Astrocyte (in vitro differentiated cells and primary cell): ENCODE results near the gene MAP3K6. TPM values are rescaled to one million over a fixed set of nuclear protein-coding genes. Genes with fewer than 3 reads are reported as not detected.
A peak's percentile ranks its signal among the peaks of the same experiment; 100 is the strongest.

Experiments used
- DNase-seq: peaks from one replicate; pipeline ENCODE4 v3.0.0-alpha.2; 2010; ENCODE audit warnings: low read depth
- FAIRE-seq: peaks from 2 replicates; lab custom pipeline; 2011; peaks lifted over from hg19 to GRCh38; lab: Jason Lieb, UNC
- H2AFZ ChIP-seq: 2 replicates; pipeline ENCODE4 v1.6.0; 2012; ENCODE audit warnings: low read depth, low read length, inconsistent platforms
- H3K27ac ChIP-seq: 2 replicates; pipeline ENCODE4 v1.5.1; 2011; ENCODE audit warnings: low read depth, low read length, inconsistent platforms
- H3K27me3 ChIP-seq: 2 replicates; pipeline ENCODE4 v1.6.0; 2011; ENCODE audit warnings: low read length, inconsistent platforms; ENCODE audit not compliant: insufficient read depth
- H3K36me3 ChIP-seq: 2 replicates; pipeline ENCODE4 v1.5.1; 2011; ENCODE audit warnings: low read length, inconsistent platforms; ENCODE audit not compliant: insufficient read depth
- H3K4me1 ChIP-seq: 2 replicates; pipeline ENCODE4 v1.5.1; 2011; ENCODE audit warnings: low read length, inconsistent platforms; ENCODE audit not compliant: insufficient read depth
- H3K4me2 ChIP-seq: 2 replicates; pipeline ENCODE4 v1.6.0; 2012; ENCODE audit warnings: low read length, inconsistent platforms
- H3K4me3 ChIP-seq: 2 replicates; pipeline ENCODE4 v1.5.1; 2011; ENCODE audit warnings: low read depth, mild to moderate bottlenecking, low read length, inconsistent platforms; ENCODE audit not compliant: insufficient read depth
- H3K79me2 ChIP-seq: 2 replicates; pipeline ENCODE4 v1.6.0; 2012; ENCODE audit warnings: mild to moderate bottlenecking, low read length, inconsistent platforms; ENCODE audit not compliant: insufficient read depth
- H3K9ac ChIP-seq: 2 replicates; pipeline ENCODE4 v1.6.0; 2012; ENCODE audit warnings: mild to moderate bottlenecking, low read length, inconsistent platforms
- H3K9me3 ChIP-seq: 2 replicates; pipeline ENCODE4 v1.5.1; 2012; ENCODE audit warnings: low read depth, mild to moderate bottlenecking, low read length, inconsistent platforms; ENCODE audit not compliant: insufficient read depth
- H4K20me1 ChIP-seq: 2 replicates; pipeline ENCODE4 v1.6.0; 2012; ENCODE audit warnings: low read length, inconsistent platforms; ENCODE audit not compliant: insufficient read depth
- H3K27ac Mint-ChIP-seq: one replicate; pipeline ENCODE4 v1.8.0; 2021; ENCODE audit warnings: mild to moderate bottlenecking, mixed read lengths; ENCODE audit not compliant: unreplicated experiment
- H3K27me3 Mint-ChIP-seq: one replicate; pipeline ENCODE4 v1.8.0; 2021; ENCODE audit warnings: low read depth, mixed read lengths; ENCODE audit not compliant: unreplicated experiment
- H3K36me3 Mint-ChIP-seq: one replicate; pipeline ENCODE4 v1.8.0; 2021; ENCODE audit warnings: low read depth, mixed read lengths; ENCODE audit not compliant: unreplicated experiment
- H3K4me1 Mint-ChIP-seq: one replicate; pipeline ENCODE4 v1.8.0; 2021; ENCODE audit warnings: low read depth, mixed read lengths; ENCODE audit not compliant: unreplicated experiment
- H3K4me3 Mint-ChIP-seq: one replicate; pipeline ENCODE4 v1.8.0; 2021; ENCODE audit warnings: mild to moderate bottlenecking, moderate library complexity, mixed read lengths; ENCODE audit not compliant: unreplicated experiment
- H3K9me3 Mint-ChIP-seq: one replicate; pipeline ENCODE4 v1.8.0; 2021; ENCODE audit warnings: mild to moderate bottlenecking, mixed read lengths; ENCODE audit not compliant: unreplicated experiment
- CTCF ChIP-seq: IDR thresholded peaks from 2 replicates; pipeline ENCODE4 v1.5.1; 2011; ENCODE audit warnings: low read depth, mild to moderate bottlenecking, inconsistent platforms, low read length, moderate library complexity; ENCODE audit not compliant: insufficient read depth
- EZH2 ChIP-seq: IDR thresholded peaks from 2 replicates; pipeline ENCODE4 v1.6.1; 2012; ENCODE audit warnings: mild to moderate bottlenecking, low read length, inconsistent platforms; ENCODE audit not compliant: insufficient read depth
- total RNA-seq: library from RNA; stranded (reverse); gene quantifications from 2 replicates; pipeline ENCODE4 v1.2.1, GENCODE V29; 2021

Gene MAP3K6
- total RNA-seq, 1 donor from 2014 or later: 16.8 TPM

- FAIRE-seq: no peak
- H3K27me3 ChIP-seq: no peaks in the 10 kb centered on the region
- no peaks in the 10 kb centered on the region for H3K79me2 ChIP-seq
- no peaks in the 10 kb centered on the region for H3K9me3 ChIP-seq
- DNase-seq: no peak
- H4K20me1 ChIP-seq: peaks cover 5% of the 10 kb centered on the region
- H2AFZ ChIP-seq: no peak overlapping the region
- H3K4me2 ChIP-seq: no peak overlapping the region
- H3K27ac ChIP-seq: no peak overlapping the region
- TF ChIP-seq EZH2 (no peak), CTCF (no peak)
- H3K4me1 ChIP-seq: peaks cover 20% of the 10 kb centered on the region
- H3K4me3 ChIP-seq: no peak overlapping the region
- peaks cover 20% of the 10 kb centered on the region for H3K4me1 Mint-ChIP-seq
- no peaks in the 10 kb centered on the region for H3K27me3 Mint-ChIP-seq
- H3K36me3 ChIP-seq: no peaks in the 10 kb centered on the region
- H3K9me3 Mint-ChIP-seq: no peaks in the 10 kb centered on the region
- no peak overlapping the region for H3K4me3 Mint-ChIP-seq
- no peak overlapping the region for H3K9ac ChIP-seq
- H3K36me3 Mint-ChIP-seq: no peaks in the 10 kb centered on the region
- H3K27ac Mint-ChIP-seq: no peak overlapping the region
These were observed 32.7 kb upstream of the MAP3K6 start for GRCh38 chr1:27399251-27400025.

- no peak for FAIRE-seq
These were observed 31.8 kb upstream of the MAP3K6 start for GRCh38 chr1:27398405-27399149.

More at GRCh38 chr1:27398405-27399149, 31.8 kb upstream of the MAP3K6 start:
- Histone ChIP-seq H3K4me1 (peaks cover 19% of the 10 kb centered on the region), H3K4me3 (no peak overlapping the region), H3K9me3 (no peaks in the 10 kb centered on the region), H3K4me2 (no peak overlapping the region), H2AFZ (no peak overlapping the region), H3K27ac (no peak overlapping the region), H4K20me1 (peaks cover 5% of the 10 kb centered on the region), H3K79me2 (no peaks in the 10 kb centered on the region), H3K9ac (no peak overlapping the region), H3K27me3 (no peaks in the 10 kb centered on the region), H3K36me3 (no peaks in the 10 kb centered on the region)
- Mint-ChIP-seq H3K27ac (no peak overlapping the region), H3K4me3 (peak overlapping the region; percentile 62), H3K27me3 (no peaks in the 10 kb centered on the region), H3K36me3 (no peaks in the 10 kb centered on the region), H3K9me3 (no peaks in the 10 kb centered on the region), H3K4me1 (peaks cover 12% of the 10 kb centered on the region)
- no peak for DNase-seq
- TF ChIP-seq EZH2 (no peak), CTCF (no peak)
